Measurements from ENCODE around the gene OAT. TPM values are rescaled to one million over a fixed set of nuclear protein-coding genes. Genes with fewer than 3 reads are reported as not detected.

Gene OAT
- total RNA-seq, result 100 to 1,000 TPM in 2 of 4 donors, 10 to 100 TPM in 2; 86.0 to 103 (median 95.1) TPM

DNA sequence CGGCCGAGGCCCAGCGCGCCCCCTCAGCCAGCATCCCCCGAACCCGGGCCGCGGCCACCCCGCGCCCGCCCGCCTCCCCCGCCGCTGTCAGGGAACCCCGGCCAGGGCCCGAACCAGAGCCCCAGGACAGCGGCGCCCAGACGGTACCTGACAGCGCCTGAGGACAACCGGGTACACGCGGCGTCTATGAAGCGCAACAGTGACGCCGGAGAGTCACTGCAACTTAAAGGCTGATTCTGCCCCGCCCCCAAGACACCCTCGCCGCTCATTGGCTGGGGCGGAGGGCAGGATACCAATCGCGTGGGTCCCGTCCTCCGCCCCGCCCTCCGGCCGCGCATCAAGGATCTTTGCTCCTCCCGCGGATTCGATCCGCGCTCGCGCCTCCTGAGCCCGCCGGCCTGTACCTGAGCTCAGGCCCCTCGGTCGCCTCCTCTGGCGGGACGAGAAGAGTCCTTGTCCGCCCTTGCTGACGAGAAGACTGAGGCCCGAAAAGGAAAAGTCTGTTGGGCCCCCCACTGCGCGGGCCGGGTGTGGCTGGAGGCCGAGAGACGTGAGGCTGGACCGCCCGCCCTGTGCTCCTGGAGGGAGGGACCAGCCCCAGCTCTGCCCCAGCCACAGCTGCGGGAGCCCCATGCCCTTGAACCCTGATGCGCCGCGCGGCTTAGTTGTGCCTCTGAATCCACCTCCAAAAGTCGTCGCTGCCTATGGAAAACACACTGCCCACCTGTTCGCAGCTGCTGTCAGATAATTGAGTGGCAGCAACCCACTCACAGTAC, at the start of gene OAT:
OAT (minus strand) TSS at position 198 of the 776 bp plus-strand sequence. CDS start 6,752 bp downstream, outside the sequence.
- Histone ChIP-seq H3K4me3 (peak within 1 kb of the TSS; percentile 100), H3K36me3 (no peaks in the 10 kb centered on the region), H3K27me3 (no peaks in the 10 kb centered on the region), H3K27ac (peak within 1 kb of the TSS; percentile 96), H3K9me3 (no peaks in the 10 kb centered on the region), H3K4me1 (peaks cover 47% of the 10 kb centered on the region)
- 0% methylated on average over 20 of the region's 70 CpGs for WGBS
- peak; percentile 87 to 97 for TF ChIP-seq POLR2A (IDR thresholded peaks at IDR 0.05)
- TF ChIP-seq EP300 (IDR thresholded peaks at IDR 0.05), result no peak
- peak; percentile 32 to 47 (median 45) for TF ChIP-seq POLR2AphosphoS5 (IDR thresholded peaks at IDR 0.05)
- TF ChIP-seq CTCF (IDR thresholded peaks at IDR 0.05), result no peak
- DNase-seq (ENCODE audit: low spot score in 2 of 2), result peak; percentile 98 to 99

GRCh38 chr10:124467165-124467564, 48.4 kb upstream of the OAT start:
- Histone ChIP-seq H3K36me3 (no peaks in the 10 kb centered on the region), H3K4me1 (peaks cover 4% of the 10 kb centered on the region), H3K4me3 (no peak overlapping the region), H3K9me3 (no peaks in the 10 kb centered on the region), H3K27me3 (no peaks in the 10 kb centered on the region), H3K27ac (no peak overlapping the region)
- TF ChIP-seq POLR2AphosphoS5 (IDR thresholded peaks at IDR 0.05), result no peak
- no peak for TF ChIP-seq CTCF (IDR thresholded peaks at IDR 0.05)
- no peak for TF ChIP-seq EP300 (IDR thresholded peaks at IDR 0.05)
- no peak for DNase-seq (ENCODE audit: low spot score in 2 of 2)
- WGBS, result 88% methylated on average over 4 of the region's 4 CpGs

DNA sequence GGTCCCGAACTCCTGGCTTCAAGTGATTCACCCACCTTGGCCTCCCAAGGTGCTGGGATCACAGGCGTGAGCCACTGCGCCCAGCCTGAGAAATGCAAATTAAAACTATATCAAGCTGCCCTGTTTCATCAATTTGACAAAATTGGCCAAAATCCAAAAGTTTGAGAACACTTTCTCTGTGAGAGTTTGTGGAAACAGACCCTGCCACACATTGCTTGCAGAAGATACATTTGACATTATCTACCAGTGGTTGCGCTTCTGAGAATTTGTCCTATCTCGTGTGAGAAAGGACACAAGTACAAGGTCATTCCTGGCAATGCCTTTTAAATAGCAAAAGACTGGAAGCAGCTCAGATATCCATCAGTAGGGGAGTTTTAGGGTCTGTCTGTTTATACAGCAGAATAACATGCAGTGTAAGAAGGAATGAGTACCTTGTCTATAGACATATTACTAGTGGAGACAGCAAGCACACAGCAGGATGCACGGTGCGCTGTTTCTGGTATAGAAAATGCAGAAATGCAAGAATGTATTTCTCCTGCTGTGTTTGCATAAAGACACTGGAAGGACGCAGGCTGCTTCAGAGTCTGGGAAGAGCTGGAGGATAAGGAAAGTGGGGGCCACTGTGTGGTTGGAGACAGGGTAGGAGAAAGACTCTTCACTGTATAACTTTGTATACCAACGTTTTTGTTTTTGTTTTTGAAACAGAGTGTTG, 47.2 kb upstream of the OAT start:
- no peak overlapping the region for H3K4me3 ChIP-seq
- H3K36me3 ChIP-seq, result no peaks in the 10 kb centered on the region
- no peaks in the 10 kb centered on the region for H3K27me3 ChIP-seq
- 83% methylated on average over 9 of the region's 9 CpGs for WGBS
- no peak overlapping the region for H3K27ac ChIP-seq
- no peak for DNase-seq (ENCODE audit: low spot score in 2 of 2)
- peaks cover 9% of the 10 kb centered on the region for H3K4me1 ChIP-seq
- no peaks in the 10 kb centered on the region for H3K9me3 ChIP-seq
- TF ChIP-seq CTCF (IDR thresholded peaks at IDR 0.05) (no peak), POLR2A (IDR thresholded peaks at IDR 0.05) (no peak)

- Histone ChIP-seq H3K36me3 (no peaks in the 10 kb centered on the region), H3K4me3 (no peak overlapping the region), H3K27me3 (no peaks in the 10 kb centered on the region), H3K4me1 (peaks cover 9% of the 10 kb centered on the region), H3K27ac (no peak overlapping the region), H3K9me3 (no peaks in the 10 kb centered on the region)
- no peak for TF ChIP-seq EP300 (IDR thresholded peaks at IDR 0.05)
- TF ChIP-seq POLR2A (IDR thresholded peaks at IDR 0.05), result no peak
- no peak for TF ChIP-seq CTCF (IDR thresholded peaks at IDR 0.05)
- DNase-seq (ENCODE audit: low spot score in 2 of 2), result no peak
- 80% methylated on average over 17 of the region's 17 CpGs for WGBS
Observed at GRCh38 chr10:124465003-124465776, 46.5 kb upstream of the OAT start.
